HG03095 (cell line): Measurements from ENCODE around the gene FRMD8.

Source experiments
- ATAC-seq: cut with Tn5 transposase; IDR thresholded peaks from one replicate; pipeline ENCODE4 v1.9.1; 2021; ENCODE audit warnings: moderate library complexity; ENCODE audit not compliant: unreplicated experiment

Gene FRMD8

GRCh38 chr11:65424205-65425104 lies 38.0 kb downstream of the FRMD8 start:
- no peak for ATAC-seq

- no peak for ATAC-seq
Observed at GRCh38 chr11:65425105-65425970, 38.9 kb downstream of the FRMD8 start.

- ATAC-seq: peak; percentile 28
Observed at GRCh38 chr11:65425971-65426838, 39.8 kb downstream of the FRMD8 start.

GRCh38 chr11:65426839-65427690 lies 40.6 kb downstream of the FRMD8 start:
- ATAC-seq: no peak

DNA sequence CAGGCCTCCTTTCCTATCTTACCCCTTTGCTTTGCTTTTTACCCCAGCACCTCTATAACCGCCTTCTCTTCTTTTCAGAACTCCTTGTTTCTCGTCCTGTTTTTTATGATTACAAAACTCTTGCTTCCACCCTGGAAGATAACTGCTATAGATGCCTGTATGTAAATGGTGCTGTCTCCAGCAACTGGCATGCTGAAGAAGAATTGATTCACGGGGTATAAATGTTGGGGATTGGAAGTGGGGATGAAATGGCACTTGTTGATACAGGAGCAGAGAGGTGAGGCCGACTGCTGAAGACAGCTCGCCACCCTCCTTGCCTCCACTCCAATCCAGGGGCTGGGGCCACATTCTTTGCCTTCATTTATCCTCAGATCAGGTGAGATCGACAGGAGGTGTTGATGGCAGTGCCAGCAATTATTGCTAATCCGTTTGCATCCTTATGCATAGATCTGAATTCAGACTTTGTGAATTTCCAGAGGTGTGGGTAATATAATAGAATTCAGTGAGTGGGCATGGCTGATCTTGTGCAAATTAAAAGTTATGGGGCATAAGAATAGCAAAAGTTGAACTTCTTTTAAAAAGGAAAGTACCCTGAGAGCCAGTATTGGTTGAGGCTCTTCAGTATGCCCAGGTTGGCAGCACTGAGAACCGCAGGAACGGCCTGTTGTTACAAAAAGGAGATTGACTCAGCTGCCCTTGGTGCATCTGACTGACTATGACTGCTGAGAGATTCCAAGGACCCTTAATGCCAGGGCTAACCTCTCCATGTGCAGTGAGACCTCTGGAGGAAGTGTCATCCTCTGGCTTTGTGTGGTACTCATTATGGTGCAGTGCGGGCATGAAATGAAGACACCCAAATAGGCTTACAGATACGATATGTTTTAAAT lies 41.5 kb downstream of the FRMD8 start:
- ATAC-seq: no peak

DNA sequence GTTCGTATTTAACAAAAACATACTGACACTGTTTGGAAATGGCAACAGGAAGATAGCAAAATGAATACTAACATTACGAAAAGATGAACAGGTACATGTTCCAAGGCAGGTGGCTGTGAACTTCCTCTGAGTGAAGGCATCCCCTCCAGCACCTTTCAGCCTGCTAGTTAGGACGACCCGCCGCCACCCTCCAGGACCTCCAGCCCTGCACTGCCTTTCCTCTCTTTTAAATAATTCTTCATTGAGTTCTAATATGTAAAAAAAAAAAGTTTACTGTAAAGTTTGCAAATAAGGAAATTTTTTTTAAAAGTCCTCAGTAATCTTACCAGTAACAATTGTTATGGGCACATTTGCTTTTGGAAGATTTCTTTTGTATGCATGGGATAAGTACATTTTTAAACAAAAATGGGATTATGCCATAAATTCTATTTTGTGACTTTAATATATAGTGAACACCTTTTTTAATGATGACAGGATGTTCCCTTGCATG lies 42.2 kb downstream of the FRMD8 start:
- ATAC-seq: no peak

DNA sequence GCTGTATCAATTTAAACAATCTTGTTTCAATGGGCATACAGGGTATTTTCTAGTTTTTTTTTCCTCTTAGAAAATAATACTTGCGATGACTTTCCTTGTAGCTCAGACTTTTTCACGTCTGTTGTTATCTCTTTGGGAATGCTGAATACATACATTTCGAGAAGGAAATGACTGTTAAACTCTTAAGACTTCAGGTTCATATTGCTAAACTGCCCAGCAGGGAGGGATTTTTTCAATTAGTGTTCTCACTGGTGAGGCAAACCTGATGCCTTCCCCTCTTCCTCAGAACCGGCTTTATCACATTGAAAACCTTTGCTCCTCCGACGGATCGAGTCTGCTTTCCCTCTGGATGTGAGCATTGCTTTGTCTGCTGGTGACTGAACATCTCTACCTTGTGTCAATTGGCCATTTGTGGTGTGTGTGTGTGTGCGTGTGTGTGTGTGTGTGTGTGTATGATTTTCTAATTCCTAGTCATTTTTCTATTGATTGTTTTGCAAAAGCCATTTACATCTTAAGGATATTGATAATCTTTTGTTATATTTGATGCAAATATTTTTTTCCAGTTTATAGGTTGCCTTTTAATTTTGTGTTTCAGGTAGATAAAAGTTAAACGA lies 42.7 kb downstream of the FRMD8 start:
- no peak for ATAC-seq

DNA sequence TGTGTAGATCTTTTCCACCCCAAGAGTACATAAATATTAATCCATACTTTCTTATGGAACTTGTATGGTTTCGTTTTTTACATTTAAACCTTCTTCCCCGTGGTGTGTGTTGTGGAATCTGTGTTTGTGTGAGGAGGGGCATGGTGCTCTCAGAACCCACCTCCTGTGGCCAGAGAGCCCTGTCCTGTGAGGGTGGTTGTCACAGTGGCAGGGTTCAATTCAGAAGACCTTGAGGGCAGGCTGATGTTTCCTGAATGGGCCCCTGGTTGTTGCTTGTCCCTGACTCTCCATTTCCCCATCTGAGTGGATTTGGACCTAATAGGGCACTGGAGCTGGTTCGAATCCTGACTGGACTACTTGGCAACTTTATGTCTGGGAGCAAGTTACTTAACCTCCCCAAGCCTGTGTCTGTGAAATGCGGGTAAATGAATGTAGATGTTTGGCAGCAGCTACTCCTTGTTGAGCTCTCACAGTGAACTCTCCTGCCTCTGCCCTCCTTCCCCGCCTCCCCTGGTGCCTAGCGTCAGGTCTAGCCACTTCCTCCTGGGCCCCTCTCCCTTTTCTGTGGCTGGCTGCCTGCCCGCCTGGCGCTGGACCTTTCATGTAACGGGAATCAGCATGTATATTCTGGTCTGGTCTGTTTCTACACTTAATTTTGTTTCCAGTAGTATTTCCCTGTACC lies 43.4 kb downstream of the FRMD8 start:
- ATAC-seq: no peak

DNA sequence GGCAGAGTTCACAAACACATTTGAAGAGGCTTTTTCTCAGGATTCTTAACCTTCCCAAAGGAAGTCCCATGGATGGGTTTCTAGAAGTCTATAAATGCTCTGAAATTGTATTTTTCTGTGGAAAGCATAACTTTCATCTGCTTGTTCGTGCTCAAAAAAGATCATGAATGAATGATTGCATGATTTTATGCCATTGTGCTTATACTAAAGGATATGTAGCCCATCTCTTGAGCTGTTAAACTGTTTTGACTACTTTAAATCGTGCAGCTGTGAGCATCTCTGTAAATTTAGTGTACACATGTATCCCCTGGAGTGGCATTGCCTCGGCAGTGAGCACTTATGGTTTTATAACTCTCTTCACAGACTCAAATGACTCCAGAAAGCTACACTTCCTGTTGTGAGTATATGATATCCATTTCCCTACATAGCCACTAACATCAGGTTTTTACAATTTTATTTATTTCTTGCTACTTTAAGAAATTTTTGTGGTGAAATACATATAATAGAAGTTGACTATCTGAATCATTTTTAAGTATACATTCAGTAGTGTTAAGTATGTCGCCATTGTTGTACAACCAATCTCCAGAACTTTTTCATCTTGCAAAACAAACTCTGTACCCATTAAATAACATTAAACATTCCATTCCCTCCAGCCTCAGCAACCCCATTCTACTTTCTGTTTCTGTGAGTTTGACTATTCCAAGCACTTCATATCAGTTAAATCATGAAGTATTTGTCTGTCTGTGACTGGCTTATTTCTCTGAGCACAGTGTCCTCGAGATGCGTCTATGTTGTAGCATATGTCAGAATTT lies 44.2 kb downstream of the FRMD8 start:
- no peak for ATAC-seq

DNA sequence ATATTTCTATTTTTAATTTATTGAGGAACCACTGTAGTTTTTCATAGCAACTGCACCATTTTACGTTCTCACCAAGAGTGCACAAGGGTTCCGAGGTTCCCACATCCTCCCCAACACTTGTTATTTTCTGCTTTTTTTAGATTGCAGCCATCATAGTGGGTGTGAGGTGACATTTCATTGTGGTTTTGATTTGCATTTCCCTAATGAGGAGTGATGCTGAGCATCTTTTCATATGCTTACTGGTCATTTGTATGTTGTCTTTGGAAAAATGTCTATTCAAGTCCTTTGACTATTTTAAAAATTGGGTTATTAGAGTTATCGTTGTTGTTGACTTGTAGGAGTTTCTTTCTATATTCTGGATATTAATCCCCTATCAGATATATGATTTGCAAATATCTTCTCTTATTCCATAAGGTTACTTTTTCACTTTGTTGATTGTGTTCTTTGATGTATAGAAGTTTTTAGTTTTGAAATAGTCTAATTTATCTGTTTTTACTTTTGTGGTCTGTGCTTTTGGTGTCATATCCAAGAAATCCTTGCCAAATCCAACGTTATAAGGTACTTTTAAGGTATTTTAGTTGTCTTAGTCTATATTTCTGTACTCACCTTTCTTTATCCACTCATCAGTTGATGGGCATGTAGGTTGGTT lies 45.1 kb downstream of the FRMD8 start:
- ATAC-seq: no peak

GRCh38 chr11:65432100-65432650 lies 45.7 kb downstream of the FRMD8 start:
- no peak for ATAC-seq

GRCh38 chr11:65432686-65433582 lies 46.5 kb downstream of the FRMD8 start:
- no peak for ATAC-seq

DNA sequence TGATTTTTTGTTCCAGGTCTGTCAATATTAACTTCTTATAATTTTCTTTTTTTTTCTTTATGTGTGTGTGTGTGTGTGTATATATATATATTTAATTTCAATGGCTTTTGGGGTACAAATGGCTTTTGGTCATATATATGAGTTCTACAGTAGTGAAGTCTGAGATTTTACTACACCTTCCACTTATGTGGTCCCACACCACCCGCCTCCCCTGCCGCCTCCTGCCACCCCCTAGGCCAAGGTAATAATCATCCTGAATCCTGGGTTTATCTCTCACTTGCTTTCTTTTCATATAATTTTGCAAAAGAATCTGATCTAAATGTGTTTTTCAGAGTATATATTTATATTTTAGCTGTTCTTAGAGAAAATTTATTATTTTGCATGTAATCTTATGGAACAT lies 47.2 kb downstream of the FRMD8 start:
- no peak for ATAC-seq

DNA sequence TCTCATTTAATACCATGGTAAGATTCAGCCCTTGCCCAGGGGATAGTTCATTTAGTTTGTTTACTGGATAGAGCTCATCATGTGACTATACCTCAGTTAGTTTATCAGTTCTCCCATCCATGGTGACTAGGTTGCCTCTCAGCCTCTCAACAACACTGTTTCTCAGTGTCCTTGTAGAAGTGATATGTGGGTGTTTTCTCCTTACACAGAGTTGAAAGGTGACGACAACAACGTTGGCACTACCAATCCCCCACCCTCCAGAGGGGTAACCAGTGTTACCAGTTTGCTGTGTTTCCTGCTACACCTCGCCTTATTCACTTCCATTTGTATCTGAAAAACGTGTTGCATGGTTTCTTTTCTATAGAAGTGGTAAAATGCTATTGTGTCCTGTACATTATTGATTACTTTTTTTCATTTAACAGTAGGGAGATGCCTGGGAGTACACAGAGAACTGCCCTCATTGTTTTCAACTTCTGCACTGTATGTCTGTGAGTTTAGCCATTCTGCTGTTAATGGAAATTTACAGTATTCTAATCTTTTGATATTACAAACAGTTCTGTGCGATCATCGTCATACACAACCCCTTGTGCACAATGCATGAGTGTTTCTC lies 47.7 kb downstream of the FRMD8 start:
- no peak for ATAC-seq
